ENCODE results near the gene SLC12A7. TPM values are rescaled to one million over a fixed set of nuclear protein-coding genes. Genes with fewer than 3 reads are reported as not detected.
"Not testable (repeated sequence)": the region's sequence is repeated elsewhere in the genome, so short reads cannot be mapped to it uniquely, and the experiment has no call there.

Gene SLC12A7
- total RNA-seq, 4 donors from 2014 or later = 87.2 to 182 (median 116) TPM

DNA sequence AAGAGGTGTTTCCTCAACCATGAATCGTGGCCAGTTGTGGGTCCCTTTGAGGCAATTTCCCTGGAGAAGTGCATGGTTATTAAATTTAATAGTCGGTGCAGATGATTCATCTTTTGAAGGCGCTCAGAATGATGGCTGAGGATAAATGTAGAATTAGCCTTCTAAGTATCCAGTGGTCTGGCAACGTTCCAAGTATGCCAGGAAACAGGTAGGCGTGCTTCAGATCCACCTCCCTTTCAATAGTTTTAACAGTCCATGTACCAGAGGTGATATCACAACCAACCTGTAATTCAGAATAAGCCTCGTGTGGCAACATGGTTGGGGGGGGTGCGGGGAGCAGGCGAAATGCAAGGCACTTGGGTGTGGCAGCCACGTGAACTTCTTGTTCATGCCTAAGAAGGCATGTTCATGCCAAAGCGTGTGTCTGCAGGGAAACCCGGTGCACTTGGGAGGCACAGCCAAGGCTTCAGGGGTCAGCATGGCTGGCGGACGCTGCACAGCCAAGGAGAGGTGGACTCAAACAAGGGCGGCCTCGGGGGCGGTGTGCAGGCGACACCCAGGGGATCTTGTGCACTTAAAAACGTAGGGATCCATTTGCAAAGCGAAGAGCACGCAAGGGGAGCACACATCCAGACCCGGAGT, 108.4 kb downstream of the SLC12A7 start:
- no peaks in the 10 kb centered on the region for H3K9me3 ChIP-seq
- no peaks in the 10 kb centered on the region for H3K27me3 ChIP-seq
- peaks cover 0 to 35% (median 1%) of the 10 kb centered on the region in 4 donors for H3K4me1 ChIP-seq
- peak; percentile 13 to 65 (median 62) for DNase-seq
- TF ChIP-seq, protein P1, sequence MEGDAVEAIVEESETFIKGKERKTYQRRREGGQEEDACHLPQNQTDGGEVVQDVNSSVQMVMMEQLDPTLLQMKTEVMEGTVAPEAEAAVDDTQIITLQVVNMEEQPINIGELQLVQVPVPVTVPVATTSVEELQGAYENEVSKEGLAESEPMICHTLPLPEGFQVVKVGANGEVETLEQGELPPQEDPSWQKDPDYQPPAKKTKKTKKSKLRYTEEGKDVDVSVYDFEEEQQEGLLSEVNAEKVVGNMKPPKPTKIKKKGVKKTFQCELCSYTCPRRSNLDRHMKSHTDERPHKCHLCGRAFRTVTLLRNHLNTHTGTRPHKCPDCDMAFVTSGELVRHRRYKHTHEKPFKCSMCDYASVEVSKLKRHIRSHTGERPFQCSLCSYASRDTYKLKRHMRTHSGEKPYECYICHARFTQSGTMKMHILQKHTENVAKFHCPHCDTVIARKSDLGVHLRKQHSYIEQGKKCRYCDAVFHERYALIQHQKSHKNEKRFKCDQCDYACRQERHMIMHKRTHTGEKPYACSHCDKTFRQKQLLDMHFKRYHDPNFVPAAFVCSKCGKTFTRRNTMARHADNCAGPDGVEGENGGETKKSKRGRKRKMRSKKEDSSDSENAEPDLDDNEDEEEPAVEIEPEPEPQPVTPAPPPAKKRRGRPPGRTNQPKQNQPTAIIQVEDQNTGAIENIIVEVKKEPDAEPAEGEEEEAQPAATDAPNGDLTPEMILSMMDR (IDR thresholded peaks at IDR 0.05) = no peak
- TF ChIP-seq POLR2A (IDR thresholded peaks at IDR 0.05) = no peak
- no peak overlapping the region for H3K4me3 ChIP-seq
- H3K36me3 ChIP-seq = no peaks in the 10 kb centered on the region
- peak overlapping the region in 2 of 4 donors; percentile 61 to 66 for H3K27ac ChIP-seq

DNA sequence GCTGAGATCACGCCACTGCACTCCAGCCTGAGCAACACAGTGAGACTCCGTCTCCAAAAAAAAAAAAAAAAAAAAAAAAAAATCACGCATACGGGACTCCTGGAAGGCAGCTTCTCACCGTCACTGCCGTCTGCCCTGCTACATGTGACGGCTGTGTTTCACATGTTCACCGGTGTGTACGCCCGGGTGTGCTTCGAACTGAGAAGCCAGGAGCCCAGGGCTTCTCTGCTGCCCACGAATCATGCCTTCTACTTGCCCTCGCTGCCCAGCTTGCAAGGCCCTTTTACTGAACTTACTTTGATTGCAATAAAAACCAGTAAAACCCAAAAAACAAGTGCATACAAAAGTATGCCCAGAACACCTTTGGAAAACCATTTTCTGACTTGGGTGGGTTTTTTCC, 109.0 kb downstream of the SLC12A7 start:
- Histone ChIP-seq H3K27me3 (no peaks in the 10 kb centered on the region), H3K4me1 (peaks cover 0 to 30% (median 0%) of the 10 kb centered on the region in 4 donors), H3K36me3 (no peaks in the 10 kb centered on the region), H3K9me3 (no peaks in the 10 kb centered on the region), H3K27ac (no peak overlapping the region), H3K4me3 (no peak overlapping the region)
- peak; percentile 10 to 43 (median 34) for DNase-seq
- TF ChIP-seq POLR2A (IDR thresholded peaks at IDR 0.05) = no peak
- TF ChIP-seq, protein P1 (IDR thresholded peaks at IDR 0.05) = no peak

DNA sequence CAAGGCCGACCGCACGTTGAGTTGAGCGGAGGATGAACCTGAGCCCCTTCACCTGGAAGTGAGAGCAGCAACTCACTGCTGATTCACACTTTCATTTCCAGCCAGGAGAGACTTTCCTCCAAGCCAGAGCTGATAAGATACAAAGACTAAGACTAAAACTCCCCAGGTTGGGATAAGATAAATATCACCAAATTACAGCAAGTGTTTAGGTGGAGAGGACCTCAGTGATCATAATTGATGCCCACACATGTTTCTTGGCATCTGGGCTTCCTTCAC, 109.7 kb downstream of the SLC12A7 start:
- H3K36me3 ChIP-seq = no peaks in the 10 kb centered on the region
- TF ChIP-seq, protein P1 (IDR thresholded peaks at IDR 0.05) = no peak
- no peak for TF ChIP-seq POLR2A (IDR thresholded peaks at IDR 0.05)
- H3K4me1 ChIP-seq = peaks cover 0 to 30% (median 0%) of the 10 kb centered on the region in 4 donors
- peak in 1 of 3 donors; percentile 42 for DNase-seq
- H3K27me3 ChIP-seq = no peaks in the 10 kb centered on the region
- H3K9me3 ChIP-seq = no peaks in the 10 kb centered on the region
- no peak overlapping the region for H3K27ac ChIP-seq
- no peak overlapping the region for H3K4me3 ChIP-seq

DNA sequence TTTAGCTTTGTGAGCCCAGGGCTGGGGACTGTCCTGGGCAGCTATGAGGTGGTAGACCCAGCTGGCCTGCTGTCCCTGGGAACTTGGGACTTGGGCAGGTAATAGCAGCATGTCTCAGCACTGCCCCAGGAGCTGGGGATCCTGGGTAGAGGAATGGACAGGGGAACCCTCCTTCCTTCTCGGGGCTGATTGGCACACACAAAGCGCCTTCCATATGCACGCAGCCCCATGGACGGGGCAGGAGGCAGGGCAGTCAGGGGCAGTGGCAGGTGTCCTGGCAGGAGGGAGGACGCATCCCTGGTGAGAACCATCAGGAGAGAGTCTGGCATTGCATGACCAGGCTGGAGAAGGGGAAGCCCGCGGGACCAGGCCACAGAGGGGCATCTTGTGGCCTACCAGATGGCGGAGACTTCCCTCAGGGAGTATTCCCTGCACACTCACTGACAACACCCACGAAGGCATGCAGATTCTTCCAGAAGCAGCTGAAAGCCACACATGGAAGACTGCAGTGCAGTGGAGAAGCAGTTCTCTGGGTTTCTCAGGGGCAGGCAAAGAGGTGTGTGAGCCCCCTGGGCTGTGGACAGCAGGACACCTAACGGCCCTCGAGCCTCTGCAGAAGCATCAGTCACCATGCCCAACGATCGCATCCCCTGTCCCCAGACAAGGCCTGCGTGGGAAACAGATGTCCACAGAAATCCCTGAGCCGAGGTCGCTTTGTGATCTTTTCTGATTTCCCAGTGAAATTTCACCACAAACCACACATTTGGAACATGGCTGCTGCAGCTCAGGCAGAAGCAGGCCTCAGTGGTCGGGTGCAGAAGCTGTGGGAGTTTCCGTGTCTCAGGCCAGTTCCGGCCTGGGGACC, 110.2 kb downstream of the SLC12A7 start:
- Histone ChIP-seq H3K4me1 (peaks cover 0 to 30% (median 0%) of the 10 kb centered on the region in 4 donors), H3K36me3 (no peaks in the 10 kb centered on the region), H3K27ac (no peak overlapping the region), H3K4me3 (no peak overlapping the region), H3K9me3 (no peaks in the 10 kb centered on the region), H3K27me3 (no peaks in the 10 kb centered on the region)
- TF ChIP-seq, protein P1 (IDR thresholded peaks at IDR 0.05) = no peak
- no peak for TF ChIP-seq POLR2A (IDR thresholded peaks at IDR 0.05)
- peak in 1 of 3 donors; percentile 6 for DNase-seq

DNA sequence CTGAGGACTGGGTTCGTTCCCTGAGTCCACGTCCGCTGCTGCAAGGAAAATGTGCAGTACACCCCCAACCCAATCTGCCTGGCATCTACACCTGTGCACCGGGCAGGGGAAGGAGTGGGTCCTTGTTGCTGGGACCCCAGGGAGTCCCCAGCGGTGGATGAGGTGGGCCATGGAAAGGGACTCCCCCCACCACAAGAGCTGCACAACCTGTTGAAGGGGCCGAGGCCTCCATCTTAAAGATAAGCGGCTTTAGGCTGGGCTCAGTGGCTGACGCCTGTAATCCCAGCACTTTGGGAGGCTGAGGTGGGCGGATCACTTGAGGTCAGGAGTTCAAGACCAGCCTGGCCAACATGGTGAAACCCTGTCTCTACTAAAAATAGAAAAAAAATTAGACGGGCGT, 111.0 kb downstream of the SLC12A7 start:
- H3K36me3 ChIP-seq, H3K4me3 ChIP-seq, H3K27me3 ChIP-seq, H3K27ac ChIP-seq, H3K9me3 ChIP-seq: not testable (repeated sequence)
- peaks cover 0 to 26% (median 0%) of the 10 kb centered on the region in 4 donors for H3K4me1 ChIP-seq
- peak in 1 of 3 donors; percentile 9 for DNase-seq

Small RNAs within 50 kb of the gene (small RNA-seq; reads per million reads assigned to genes)
- gene MIR4635 = 0 reads per million in 2 donors

Other genes starting within 250 kb of the SLC12A7 start
- gene BRD9, start 219.3 kb downstream of the SLC12A7 start, total RNA-seq = 10 to 100 TPM; 36.4 to 90.8 (median 65.4) TPM
- gene TRIP13, start 219.2 kb downstream of the SLC12A7 start, total RNA-seq = 1 to 10 TPM; 1.2 to 8.3 (median 3.5) TPM
- 1 to 10 TPM; 1.9 to 9.9 (median 3.5) TPM for gene NKD2, start 103.3 kb downstream of the SLC12A7 start, total RNA-seq
- 100 to 1,000 TPM in 3 of 4 donors, 1 to 10 TPM in 1; 9.9 to 934 (median 516) TPM for gene SLC6A19, start 89.5 kb upstream of the SLC12A7 start, total RNA-seq
- under 1 TPM in 2 of 4 donors, not detected in 2; 0.53 to 0.95 TPM for gene SLC6A18, start 113.3 kb upstream of the SLC12A7 start, total RNA-seq
- gene TERT, start 183.0 kb upstream of the SLC12A7 start, total RNA-seq = 1 to 10 TPM in 3 of 4 donors, under 1 TPM in 1; 0.70 to 6.6 (median 1.6) TPM
- gene CLPTM1L, start 233.0 kb upstream of the SLC12A7 start, total RNA-seq = 100 to 1,000 TPM; 115 to 209 (median 143) TPM